ENCODE data around the gene ZFPM1.

ZFPM1 gene

DNA sequence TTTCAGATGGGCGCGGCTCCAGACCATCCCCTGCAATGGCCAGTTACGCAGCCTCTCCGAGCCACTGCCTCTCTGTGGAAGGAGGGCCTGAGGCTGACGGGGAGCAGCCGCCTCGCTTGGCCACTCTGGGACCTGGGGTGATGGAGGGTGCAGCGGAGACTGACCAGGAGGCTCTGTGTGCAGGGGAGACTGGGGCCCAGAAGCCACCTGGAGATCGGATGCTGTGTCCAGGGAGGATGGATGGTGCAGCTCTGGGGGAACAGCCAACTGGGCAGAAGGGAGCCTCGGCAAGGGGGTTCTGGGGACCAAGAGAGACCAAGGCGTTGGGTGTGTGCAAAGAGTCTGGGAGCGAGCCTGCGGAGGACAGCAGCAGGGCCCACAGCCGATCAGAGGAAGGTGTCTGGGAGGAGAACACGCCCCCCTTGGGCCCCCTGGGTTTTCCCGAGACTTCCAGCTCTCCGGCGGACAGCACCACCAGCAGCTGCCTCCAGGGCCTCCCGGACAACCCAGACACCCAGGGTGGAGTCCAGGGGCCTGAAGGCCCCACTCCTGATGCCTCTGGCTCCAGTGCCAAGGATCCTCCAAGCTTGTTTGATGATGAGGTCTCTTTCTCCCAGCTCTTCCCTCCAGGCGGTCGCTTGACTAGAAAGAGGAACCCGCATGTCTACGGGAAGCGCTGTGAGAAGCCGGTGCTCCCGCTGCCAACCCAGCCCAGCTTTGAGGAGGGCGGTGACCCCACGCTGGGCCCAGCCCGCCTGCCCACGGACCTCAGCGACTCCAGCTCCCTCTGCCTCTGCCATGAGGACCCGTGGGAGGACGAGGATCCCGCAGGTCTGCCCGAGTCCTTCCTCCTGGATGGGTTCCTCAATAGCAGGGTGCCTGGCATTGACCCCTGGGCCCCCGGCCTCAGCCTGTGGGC, 17.4 kb upstream of the ZFPM1 start:
- DNase-seq = no peak

GRCh38 chr16:88436796-88437195, 16.3 kb upstream of the ZFPM1 start:
- DNase-seq = no peak

DNA sequence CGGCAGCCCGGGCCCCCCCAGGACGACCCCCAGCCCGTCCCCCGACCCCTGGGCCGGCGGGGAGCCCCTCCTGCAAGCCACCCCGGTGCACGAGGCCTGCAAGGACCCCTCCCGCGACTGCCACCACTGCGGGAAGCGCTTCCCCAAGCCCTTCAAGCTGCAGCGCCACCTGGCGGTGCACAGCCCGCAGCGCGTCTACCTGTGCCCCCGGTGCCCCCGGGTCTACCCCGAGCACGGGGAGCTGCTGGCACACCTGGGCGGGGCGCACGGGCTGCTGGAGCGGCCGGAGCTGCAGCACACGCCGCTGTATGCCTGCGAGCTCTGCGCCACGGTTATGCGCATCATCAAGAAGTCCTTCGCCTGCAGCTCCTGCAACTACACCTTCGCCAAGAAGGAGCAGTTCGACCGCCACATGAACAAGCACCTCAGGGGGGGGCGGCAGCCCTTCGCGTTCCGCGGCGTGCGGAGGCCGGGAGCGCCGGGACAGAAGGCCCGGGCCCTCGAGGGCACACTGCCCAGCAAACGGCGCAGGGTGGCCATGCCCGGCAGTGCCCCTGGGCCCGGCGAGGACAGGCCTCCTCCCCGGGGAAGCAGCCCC, 15.6 kb upstream of the ZFPM1 start:
- DNase-seq = peak; percentile 79

DNA sequence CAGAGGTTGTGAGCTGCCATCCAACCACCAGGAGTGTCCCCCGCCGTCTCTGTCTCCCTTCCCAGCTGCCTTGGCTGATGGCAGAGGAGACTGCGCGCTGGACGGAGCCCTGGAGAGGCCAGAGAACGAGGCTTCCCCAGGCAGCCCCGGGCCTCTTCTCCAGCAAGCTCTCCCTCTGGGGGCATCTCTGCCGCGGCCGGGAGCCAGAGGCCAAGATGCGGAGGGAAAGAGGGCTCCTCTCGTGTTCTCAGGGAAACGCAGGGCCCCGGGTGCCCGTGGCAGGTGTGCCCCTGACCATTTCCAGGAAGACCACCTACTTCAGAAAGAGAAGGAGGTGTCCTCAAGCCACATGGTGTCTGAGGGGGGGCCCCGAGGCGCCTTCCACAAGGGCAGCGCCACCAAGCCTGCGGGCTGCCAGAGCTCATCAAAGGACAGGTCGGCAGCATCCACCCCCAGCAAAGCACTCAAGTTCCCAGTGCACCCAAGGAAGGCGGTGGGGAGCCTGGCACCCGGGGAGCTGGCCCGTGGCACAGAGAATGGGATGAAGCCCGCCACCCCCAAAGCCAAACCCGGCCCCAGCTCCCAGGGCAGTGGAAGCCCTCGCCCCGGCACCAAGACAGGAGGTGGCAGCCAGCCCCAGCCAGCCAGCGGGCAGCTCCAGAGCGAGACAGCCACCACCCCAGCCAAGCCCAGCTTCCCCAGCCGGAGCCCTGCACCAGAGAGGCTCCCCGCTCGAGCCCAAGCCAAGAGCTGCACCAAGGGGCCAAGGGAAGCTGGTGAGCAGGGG, 14.8 kb upstream of the ZFPM1 start:
- DNase-seq = no peak

DNA sequence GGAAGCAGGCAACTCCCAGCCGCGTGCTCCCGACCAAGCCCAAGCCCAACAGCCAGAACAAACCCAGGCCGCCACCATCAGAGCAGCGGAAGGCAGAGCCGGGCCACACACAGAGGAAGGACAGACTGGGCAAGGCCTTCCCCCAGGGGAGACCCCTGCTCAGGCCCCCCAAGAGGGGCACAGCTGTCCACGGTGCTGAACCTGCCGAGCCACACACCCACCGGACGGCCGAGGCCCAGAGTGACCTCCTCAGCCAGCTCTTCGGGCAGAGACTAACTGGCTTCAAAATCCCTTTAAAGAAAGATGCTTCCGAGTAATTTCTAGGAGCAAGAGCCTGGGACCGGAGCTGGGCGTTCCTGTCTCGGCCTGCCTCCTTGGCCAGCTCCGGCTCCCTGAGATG, 14.1 kb upstream of the ZFPM1 start:
- no peak for DNase-seq

DNA sequence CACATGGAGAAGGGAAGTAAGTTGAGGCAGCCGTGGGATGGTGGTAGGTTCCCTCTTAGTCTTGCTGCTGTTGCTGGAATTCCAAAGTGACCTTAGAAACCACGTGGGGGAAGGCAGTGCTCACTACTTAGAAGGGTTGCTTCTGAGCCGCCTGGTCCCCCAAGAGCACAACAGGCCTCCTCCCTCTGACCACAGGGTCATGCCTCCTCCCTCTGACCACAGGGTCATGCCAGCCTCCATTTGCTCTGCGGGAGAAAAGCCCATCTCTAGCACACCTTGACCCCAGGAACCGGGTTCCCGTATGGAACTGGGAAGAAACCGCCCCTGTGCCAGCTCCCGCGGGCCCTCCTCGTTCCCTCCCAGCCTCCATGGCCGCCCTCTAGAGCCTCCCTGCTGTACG, 13.4 kb upstream of the ZFPM1 start:
- no peak for DNase-seq

DNA sequence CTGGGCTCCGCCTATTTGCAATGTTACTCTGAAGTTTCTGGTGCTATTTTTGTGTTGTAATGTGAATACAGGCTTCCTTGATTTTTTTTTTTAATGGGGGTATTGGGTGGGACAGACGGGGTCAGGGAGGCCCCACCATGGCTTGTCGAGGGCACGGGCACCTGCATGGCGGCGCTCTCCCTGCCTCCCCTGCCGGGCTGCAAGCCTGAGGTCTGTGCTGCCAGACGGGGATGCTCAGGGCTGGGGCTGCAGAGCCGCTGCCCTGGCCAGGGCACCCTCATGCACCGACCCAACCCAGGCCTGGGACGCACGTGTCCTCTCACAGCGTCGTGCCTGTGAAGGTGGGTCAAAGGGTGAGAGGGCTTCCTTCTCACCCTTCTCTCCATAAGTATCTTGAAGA, 13.0 kb upstream of the ZFPM1 start:
- DNase-seq = no peak

- no peak for DNase-seq
Measured at GRCh38 chr16:88440686-88441405, 12.2 kb upstream of the ZFPM1 start.

DNA sequence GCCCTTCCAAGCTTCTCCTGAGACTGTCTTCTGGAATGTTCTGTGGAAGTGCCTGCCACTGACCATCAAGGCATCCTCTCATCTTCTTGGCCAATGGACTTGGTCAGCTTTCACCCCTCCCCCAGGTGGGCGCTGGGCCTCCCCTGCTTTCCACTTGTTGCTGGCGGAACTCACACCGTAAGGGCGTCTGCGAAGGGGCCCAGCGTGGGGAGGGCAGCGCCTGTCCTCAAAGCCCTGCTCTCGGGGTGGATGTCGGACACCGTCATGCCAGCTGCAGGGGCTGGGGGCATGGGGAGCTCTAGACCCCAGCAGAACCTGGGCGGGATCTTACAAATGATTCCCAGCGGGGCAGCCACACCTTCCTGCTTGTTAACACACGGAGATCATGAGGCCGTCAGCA, 11.6 kb upstream of the ZFPM1 start:
- no peak for DNase-seq

DNA sequence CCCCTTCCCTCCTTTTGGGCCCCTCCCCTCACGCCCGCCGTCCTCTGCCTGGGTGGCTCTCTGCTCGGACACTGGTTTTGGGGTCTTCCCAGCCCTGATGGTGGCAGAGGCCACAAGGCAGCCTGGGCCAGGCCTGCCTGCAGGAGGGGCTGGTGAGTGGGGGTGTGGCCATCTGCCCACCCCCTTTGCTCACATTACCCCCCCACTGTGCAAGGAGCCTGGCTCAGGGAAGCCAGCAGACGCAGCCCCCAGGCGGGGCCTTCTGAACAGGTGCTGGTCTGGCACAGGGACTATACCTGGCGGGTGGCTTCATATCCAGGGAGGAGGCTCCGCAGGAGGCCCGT, 10.7 kb upstream of the ZFPM1 start:
- no peak for DNase-seq

DNA sequence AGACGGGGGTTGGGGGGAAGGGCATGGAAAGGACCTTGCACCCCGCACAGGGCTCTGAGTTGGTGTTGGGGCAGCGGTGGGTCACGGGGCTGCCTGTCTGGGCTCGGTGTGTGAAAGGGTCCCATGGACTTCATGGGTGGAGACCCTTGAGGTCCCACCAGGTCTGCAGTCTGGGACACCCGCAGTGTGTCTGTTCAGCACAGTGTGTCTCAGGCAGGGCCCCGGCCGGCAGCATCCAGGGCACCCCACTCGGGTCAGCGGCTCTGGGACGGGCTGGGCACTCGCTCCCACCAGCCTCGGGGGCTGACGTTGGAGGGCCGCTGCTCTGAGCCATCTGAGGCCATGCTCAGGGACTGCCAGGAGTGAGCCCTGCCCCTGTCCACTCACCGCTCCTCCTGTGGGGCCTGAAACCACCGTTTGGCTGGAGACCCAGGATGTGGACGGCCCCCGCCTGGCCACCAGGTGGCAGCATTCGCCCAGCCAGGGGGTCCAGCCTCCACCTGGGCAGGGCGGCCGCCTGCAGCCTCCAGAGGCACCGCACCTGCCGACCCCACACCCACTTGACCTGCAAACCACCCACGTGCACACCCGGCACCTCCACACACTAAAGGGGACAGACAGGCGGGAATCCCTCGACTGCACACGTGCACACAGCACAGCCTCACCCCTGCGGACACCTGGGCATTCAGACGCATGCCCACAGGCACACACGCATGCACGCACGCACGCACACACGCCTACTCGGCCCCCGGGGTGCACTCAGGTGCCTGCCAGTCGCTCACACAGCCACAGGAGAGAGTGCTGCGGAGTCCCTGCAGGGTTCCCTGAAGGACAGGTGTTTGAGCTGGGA, 10.1 kb upstream of the ZFPM1 start:
- peak; percentile 84 for DNase-seq

DNA sequence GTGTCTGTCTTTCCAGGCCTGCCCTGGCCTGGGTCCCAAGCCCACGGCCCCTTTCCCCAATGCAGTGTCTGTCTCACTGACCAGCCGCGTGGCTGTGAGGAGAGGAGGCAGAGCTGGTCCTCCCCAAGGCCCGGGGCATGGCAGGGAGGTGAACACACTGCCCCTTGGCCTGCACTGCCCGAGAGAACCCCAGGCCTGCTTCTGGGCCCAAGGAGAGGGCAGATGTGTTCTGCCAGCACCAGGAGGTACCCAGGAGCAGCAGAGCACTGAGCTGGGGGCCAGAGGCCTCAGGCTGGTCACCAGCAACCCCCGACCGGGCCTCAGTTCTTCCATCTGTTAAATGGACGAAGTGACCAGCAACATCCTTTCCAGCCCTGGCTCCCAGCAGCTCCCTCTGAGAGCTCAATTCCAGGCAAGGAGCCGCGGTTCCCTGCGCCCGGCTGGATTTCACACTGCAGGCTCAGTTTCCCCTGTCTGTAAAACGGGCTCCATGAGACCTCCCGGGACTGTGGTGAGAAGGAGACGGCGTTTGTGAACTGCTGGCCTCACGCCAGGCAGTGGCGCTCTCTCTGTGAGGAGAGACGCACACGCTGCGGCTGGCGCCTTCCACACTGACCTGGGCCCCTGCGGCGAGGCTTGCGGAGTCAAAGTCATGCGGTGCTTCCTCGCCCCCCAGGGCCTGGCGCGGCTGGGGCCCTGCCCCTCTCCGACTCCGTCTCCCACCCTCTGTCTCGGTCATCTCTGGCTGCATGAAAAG, 8.1 kb upstream of the ZFPM1 start:
- no peak for DNase-seq

- DNase-seq = no peak
Measured at GRCh38 chr16:88445583-88445960, 7.5 kb upstream of the ZFPM1 start.

GRCh38 chr16:88446061-88446460, 7.0 kb upstream of the ZFPM1 start:
- no peak for DNase-seq

- DNase-seq = no peak
Measured at GRCh38 chr16:88446736-88447135, 6.3 kb upstream of the ZFPM1 start.

- no peak for DNase-seq
Measured at GRCh38 chr16:88447881-88448280, 5.2 kb upstream of the ZFPM1 start.

GRCh38 chr16:88448461-88449266, 4.4 kb upstream of the ZFPM1 start:
- DNase-seq = no peak

GRCh38 chr16:88449267-88449561, 3.9 kb upstream of the ZFPM1 start:
- DNase-seq = no peak

DNA sequence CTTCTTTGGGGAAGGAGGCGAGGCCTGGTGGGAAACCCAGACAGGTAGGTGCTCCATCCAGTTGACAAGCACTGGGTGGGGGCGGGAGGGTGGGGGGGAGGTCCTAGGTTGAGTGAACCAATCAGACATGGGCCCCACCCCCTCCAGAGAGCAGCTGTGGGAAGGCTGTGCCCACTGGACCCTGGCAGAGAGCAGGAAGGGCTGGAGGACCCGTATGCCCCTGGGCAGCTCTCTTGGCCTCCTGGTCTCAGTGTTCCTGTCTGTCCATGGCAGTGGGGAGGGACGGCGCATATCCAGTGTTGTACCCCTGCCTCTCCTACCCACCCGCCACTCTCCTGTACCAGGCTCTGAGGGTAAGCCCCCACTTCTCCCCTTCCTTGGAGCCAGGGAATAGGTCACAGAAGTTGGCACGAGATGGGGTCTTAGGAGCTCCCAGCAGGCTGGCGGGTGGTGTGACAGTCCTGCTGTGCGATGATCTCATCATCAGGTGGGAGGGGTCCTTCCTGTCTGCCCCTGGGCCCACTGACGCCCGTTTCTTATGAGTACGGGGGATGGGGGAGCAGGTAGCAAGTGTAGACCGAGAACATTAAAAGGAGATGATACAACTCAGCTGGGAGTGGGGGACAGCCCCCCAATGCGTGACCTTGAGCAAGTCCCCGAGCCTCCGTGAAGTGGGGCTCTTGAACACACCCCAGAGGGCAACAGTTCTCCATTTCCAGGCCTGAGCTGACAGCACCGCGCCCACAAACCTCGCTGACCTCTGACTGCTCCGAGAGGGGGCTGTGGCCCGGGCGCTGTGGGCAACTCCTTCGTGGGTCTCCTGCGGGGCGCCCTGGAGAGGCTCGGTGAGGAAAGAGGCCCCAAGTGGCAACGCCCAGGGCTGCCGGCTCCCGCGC, 1.2 kb upstream of the ZFPM1 start:
- peak; percentile 35 for DNase-seq

Measured in activated CD4-positive, alpha-beta T cell treated with anti-CD3 and anti-CD28 coated beads for 48 hours (primary cell).